SIG-M5 (cell line): ENCODE data around the gene URM1.

Experiments
- DNase-seq: peaks from one replicate; lab custom pipeline; 2025; lab: John Stamatoyannopoulos, UW

The URM1 gene

GRCh38 chr9:128431207-128431606 lies 60.0 kb downstream of the URM1 start:
- DNase-seq = no peak

- DNase-seq = no peak
Measured at GRCh38 chr9:128434340-128434739, 63.2 kb downstream of the URM1 start.

- no peak for DNase-seq
Measured at GRCh38 chr9:128435611-128436010, 64.4 kb downstream of the URM1 start.

GRCh38 chr9:128438343-128439109 lies 67.4 kb downstream of the URM1 start:
- DNase-seq = peak; percentile 12

- DNase-seq = no peak
Measured at GRCh38 chr9:128439273-128439672, 68.1 kb downstream of the URM1 start.
